22Rv1 (cell line): ENCODE measurements around the gene ACTL8.

Experiments used
- CTCF ChIP-seq: fragments of 450-650 bp; IDR thresholded peaks from 2 replicates; pipeline ENCODE4 v1.5.1; 2017; ENCODE audit warnings: mild to moderate bottlenecking
- ZFX ChIP-seq: fragments of 450-650 bp; IDR thresholded peaks from 2 replicates; pipeline ENCODE4 v1.6.1; 2017; ENCODE audit warnings: antibody characterized with exemption, borderline replicate concordance

- TF ChIP-seq CTCF: no peak
- TF ChIP-seq ZFX: no peak
Observed at GRCh38 chr1:17739050-17739449, 16.1 kb upstream of the ACTL8 start.
